ENCODE data around the gene SAP130.
"Not testable (repeated sequence)": the region's sequence is repeated elsewhere in the genome, so short reads cannot be mapped to it uniquely, and the experiment has no call there.

The SAP130 gene

GRCh38 chr2:127945281-127945680 lies 82.6 kb downstream of the SAP130 start:
- no peak for FAIRE-seq

GRCh38 chr2:127943186-127943585 lies 84.7 kb downstream of the SAP130 start:
- no peak for FAIRE-seq

GRCh38 chr2:127942002-127942401 lies 85.9 kb downstream of the SAP130 start:
- FAIRE-seq: no peak

GRCh38 chr2:127941461-127941860 lies 86.4 kb downstream of the SAP130 start:
- FAIRE-seq: no peak

- FAIRE-seq: no peak
Observed at GRCh38 chr2:127940641-127941040, 87.2 kb downstream of the SAP130 start.

GRCh38 chr2:127935337-127935736 lies 92.5 kb downstream of the SAP130 start:
- no peak for FAIRE-seq

GRCh38 chr2:127932199-127932876 lies 95.5 kb downstream of the SAP130 start:
- peak; percentile 46 for FAIRE-seq

GRCh38 chr2:127929449-127929848 lies 98.4 kb downstream of the SAP130 start:
- FAIRE-seq: no peak

- FAIRE-seq: no peak
Observed at GRCh38 chr2:127927384-127927783, 100.5 kb downstream of the SAP130 start.

GRCh38 chr2:127917916-127918315 lies 109.9 kb downstream of the SAP130 start:
- no peak for FAIRE-seq

GRCh38 chr2:127913808-127914457 lies 113.9 kb downstream of the SAP130 start:
- FAIRE-seq: no peak

GRCh38 chr2:127911737-127912136 lies 116.1 kb downstream of the SAP130 start:
- FAIRE-seq: no peak

- no peak for FAIRE-seq
Observed at GRCh38 chr2:127910415-127910814, 117.4 kb downstream of the SAP130 start.

- FAIRE-seq: no peak
Observed at GRCh38 chr2:127909019-127909418, 118.8 kb downstream of the SAP130 start.

GRCh38 chr2:127907733-127908400 lies 120.0 kb downstream of the SAP130 start:
- not testable (repeated sequence) for FAIRE-seq

GRCh38 chr2:127906206-127906926 lies 121.5 kb downstream of the SAP130 start:
- no peak for FAIRE-seq

- FAIRE-seq: no peak
Observed at GRCh38 chr2:127901339-127902056, 126.4 kb downstream of the SAP130 start.

- no peak for FAIRE-seq
Observed at GRCh38 chr2:127897531-127898211, 130.2 kb downstream of the SAP130 start.

GRCh38 chr2:127893494-127893893 lies 134.4 kb downstream of the SAP130 start:
- no peak for FAIRE-seq

- FAIRE-seq: no peak
Observed at GRCh38 chr2:127893033-127893432, 134.8 kb downstream of the SAP130 start.

GRCh38 chr2:127891811-127892210 lies 136.0 kb downstream of the SAP130 start:
- FAIRE-seq: no peak

All from endometrium (tissue), 2 donors.